ENCODE results near the gene GPR180.
A peak's percentile ranks its signal among the peaks of the same experiment; 100 is the strongest.

GPR180 gene

DNA sequence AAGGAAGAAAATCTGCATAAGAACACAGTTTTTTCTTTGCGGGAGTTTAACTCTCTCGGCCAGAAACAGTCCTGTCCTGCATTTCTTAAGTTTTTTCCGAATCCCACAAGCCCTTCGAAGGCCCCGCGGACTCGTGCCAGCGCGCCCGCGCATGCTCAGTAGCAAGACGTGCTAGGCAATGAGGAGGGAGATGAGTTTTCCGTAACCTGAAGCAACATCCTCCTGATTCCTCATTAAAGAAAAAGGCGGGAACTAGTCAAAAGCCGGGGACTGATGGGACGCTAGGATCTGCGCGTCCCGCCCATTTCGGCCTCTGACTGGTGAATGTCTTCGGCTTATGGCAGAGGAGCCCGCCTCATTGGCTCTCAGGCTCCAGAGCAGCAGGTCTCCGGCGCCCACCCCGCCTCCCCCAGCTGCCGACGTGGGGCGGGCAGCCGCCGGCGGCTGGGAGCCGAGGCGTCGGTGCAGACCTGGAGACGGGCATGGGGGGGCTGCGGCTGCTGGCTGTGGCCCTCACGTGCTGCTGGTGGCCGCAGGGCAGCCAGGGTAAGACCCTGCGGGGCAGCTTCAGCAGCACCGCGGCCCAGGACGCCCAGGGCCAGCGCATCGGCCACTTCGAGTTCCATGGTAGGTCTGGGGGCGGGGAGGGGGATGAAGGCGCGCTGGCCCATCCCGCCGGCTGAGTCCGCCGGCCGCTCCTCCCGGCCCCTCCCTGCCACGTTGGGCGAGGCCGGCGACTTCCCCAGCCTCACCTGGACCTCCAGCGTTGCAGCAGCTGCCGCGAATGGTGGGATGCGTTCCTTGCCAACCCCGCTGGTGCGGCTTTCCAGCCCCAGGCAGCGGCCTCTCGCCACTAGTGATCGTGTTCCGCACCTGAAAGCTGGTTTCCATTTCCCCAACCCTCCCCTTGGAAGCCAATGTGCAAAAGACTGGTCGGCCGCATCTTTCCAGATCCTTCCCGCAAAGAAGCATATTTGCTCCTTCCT, at the start of gene GPR180:
Gene GPR180 (plus strand): TSS at position 412 of the 986 bp plus-strand sequence. CDS start 71 bp downstream, at position 483.
- peak; percentile 86 for DNase-seq (ENCODE audit: low read depth)

DNA sequence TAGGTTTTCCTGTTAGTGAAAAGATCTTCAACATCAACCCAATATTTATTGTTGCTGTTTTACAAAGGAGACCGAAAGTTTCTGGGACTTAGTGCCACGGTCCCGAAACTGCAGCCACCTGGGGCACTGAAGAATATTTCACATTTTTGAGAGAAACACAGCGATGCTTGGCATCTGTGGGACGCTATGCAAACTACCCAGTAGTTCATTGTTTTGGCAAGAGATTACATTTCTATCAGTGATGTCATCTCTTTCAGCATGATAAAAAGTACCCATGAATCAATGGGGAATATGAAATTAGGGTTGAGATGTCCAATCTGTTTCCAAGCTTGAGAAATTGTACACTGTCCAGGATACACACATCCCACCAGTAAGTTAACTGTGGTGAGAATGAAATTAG, 49.6 kb upstream of the GPR180 start:
- DNase-seq (ENCODE audit: low read depth): no peak

DNA sequence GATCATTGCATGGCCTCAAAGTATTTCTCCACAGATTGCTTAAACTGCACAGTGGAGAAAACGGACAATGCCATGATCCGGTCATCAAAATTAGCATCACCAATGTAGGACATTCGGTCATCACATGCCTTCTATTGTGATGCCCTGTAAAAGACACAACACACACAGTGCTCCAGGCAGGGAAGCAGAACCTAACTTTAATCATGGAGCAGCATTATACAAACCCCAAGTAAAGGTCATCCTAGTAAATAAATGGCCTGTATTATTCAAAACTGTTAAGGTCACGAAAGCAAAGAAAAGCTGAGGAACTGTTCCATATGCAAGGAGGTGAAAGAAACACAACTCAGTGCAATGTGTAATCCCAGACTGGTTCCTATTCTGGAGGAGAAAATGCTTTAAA, 47.9 kb upstream of the GPR180 start:
- no peak for DNase-seq (ENCODE audit: low read depth)

DNA sequence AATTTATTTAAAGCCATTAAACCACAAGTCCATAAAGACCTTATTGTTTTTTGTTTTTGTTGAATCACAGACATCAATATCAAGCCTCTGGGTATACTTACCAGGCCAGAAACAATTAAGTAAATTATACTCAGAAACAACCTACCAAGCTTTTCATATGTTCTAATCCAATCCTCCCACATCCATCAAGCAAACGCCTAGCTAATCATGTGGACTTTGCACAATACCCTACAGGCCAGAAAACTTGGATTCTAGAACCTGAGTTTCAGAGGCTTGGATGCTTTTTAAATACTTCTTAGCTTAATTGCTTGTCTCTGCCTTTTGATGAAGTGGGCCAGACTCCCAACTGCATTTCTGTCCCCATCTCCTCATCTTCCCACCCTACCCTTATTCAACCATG, 45.6 kb upstream of the GPR180 start:
- no peak for DNase-seq (ENCODE audit: low read depth)

DNA sequence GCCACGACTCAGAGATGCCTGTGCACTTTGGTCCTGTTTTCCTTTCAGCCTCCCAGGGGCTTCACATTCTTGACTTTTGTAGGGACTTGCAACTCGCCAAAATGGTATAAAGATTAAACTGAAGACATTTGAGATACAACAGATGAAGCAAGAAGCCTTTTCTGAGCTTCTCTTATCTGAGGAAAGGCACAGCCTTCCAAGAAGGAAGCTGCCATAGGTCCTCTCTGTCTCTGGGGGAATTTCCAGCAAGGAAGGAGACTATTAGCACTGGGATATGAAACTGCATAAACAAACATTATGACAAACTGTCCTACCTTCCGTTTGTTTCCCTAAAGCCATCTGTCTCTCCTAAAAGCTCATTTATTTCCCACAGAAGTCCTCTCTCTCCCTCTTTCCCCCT, 45.0 kb upstream of the GPR180 start:
- no peak for DNase-seq (ENCODE audit: low read depth)

DNA sequence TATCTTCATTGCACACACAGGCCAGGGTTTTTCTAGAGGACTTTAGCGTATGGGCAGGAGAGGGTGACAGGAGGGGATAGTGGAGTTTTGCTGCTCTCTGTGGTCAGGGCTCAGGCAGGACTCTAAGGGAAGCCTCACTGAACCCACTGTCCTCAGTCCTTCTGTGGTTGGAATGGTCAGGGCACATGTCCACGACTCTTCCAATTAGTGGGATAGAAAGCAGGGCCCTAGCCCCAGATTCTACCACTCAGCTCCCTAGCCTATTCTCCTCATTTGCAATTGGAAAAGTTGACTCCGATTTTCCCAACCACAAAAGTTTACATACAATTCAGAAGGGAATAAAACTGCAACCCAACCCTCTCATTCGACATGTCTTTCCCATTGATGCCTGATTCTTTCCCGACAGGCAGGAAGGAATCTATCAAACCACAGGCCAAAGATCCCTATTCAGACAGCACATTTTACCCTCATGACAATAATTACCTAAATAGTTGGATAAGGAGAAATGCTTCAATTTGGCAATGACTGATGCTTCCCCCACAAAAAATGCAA, 43.9 kb upstream of the GPR180 start:
- DNase-seq (ENCODE audit: low read depth): no peak

DNA sequence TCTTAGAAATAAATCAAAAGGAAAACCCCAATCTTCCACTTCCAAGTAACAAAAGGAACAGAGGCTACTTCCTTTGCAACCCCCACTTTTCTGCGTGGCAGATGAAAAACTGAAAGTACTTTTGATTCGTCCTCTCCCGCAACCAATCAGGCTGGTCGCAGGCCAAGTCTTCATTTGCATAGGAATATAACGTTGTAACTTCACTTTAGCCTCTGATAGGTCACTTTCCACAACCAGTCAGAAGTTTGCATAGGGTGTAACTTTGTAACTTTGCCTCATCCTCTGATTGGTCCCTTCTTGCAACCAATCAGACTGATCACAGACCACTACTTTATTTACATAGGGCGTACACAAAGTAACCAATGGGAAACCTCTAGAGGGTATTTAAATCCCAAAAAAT, 42.9 kb upstream of the GPR180 start:
- no peak for DNase-seq (ENCODE audit: low read depth)

DNA sequence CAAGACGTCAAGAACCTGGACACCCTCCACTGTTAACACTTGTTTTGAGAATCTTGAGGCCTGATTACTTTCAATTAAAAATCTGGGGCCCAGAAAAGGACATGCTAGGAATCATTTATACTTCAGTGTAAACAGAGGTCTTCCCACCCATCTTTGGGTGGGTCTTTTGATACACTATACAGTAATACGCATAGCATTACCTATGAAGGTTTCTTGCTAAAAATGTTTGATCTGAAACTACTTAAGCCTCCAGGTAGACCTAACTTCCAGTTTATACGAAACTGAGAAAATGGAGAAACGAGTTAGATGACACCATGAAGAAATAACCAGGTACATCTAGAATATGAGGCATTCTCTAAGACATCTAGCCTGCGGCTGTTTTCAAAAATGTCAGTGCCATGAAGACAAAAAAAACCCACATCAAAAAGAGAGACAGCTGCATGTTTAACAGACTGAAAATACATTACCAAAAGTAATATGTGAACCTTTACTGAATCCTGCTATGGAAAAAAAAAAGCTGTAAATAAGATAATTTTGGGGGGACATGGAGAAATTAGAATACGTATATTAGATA, 42.3 kb upstream of the GPR180 start:
- DNase-seq (ENCODE audit: low read depth): no peak

DNA sequence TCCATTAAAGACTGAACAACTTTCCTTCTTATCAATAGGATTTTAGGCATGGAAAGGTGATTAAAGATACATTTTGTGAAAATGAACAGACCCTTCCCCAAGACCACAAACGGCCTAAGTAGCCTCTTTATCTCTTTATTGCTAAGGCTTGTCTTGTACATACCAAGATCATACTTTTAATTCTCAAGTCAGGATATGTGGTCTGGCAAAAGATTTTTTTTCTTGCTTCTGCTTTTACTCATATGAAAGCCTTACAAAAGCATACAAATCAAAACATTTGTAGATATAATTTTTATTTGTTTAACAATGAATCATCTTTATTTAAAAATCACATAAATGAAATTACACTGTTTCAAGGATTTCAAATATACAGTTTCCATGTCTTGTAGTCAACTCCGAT, 41.5 kb upstream of the GPR180 start:
- no peak for DNase-seq (ENCODE audit: low read depth)

DNA sequence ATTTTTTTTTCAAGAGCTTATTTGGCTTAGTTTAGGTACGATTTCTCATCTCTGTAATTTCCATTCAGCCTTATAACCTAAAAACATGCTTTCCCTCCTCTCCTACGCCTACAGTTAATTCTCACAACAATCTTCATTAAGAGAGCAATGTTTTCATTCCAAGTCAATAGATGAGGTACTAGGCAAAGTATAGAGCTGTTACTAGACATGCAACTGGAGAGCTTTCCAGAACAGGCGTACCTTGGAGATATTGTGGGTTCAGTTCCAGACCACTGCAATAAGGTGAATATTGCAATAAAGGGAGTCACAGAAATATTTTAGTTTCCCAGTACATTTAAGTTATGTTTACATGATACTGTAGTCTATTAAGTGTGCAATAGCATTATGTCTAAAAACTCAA, 40.5 kb upstream of the GPR180 start:
- no peak for DNase-seq (ENCODE audit: low read depth)

DNA sequence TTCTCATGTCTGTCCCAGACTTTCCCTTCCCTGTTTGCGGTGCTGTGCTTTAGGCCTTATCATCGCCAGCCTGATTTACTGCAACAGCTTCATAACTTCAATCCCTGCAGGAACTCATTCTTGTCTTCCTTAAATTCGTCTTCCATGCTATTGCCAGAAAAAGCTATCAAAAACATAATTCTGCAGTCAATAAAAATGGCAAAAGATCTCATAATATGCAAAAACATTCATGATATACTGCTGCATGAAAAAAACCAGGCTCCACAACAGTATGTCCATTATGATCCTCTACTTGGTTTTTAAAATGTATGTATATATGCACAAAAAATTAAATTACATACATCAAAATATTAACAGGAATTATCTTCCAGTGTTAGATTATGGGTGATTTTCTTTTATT, 34.1 kb upstream of the GPR180 start:
- DNase-seq (ENCODE audit: low read depth): no peak

DNA sequence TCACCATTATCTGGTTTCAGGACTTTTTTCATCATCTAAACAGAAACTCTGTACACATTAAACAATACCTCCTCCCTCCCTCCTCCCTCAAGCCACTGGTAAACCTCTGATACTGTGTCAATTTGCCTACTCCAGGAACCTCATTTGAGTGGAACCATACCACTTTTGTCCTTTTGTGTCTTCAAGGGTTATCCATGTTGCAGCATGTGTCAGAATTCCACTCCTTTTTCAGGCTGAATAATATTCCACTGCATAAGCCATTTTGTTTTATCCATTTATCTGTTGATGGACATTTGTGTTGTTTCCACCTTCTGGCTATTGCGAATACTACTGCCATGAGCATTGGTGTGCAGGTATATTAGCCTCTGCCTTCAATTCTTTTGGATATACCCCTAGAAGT, 33.2 kb upstream of the GPR180 start:
- DNase-seq (ENCODE audit: low read depth): no peak

DNA sequence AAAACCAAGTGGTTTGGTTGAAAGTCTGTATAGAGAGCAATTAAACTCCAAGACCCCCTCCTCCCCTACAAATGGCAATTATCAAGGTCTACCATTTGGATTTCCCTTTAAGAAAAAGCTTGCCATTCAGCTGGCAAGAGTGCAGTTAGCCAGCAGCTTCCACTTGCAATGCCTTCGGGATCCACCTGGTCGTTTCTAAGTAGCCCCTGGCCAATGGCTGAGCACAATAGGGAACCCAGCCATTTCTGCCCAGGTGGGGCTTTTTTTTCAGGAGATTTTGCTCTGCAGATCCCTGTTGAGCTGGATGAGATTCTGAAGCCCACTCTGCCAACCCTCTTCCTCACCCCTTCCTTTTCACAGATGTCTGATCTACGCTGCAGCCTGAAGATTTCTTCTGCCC, 32.0 kb upstream of the GPR180 start:
- DNase-seq (ENCODE audit: low read depth): no peak

DNA sequence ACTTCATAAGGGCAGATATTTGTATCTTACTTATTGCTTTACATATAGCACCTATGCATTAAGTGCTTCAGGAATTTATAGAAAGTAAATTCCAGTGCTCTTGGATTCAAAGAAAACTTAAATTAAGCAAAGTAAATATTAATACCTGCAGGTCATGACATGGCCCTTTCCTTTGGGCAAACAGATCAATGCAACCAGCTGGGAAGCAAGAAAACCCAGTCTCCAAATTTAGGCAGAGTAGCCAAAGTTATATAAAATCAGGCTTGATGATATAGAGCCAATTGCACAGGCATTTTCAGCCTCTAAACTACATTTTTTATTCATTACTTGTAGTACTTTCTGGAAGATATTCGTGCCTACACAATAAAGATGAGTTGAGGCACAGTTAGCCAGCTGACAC, 22.6 kb upstream of the GPR180 start:
- no peak for DNase-seq (ENCODE audit: low read depth)

DNA sequence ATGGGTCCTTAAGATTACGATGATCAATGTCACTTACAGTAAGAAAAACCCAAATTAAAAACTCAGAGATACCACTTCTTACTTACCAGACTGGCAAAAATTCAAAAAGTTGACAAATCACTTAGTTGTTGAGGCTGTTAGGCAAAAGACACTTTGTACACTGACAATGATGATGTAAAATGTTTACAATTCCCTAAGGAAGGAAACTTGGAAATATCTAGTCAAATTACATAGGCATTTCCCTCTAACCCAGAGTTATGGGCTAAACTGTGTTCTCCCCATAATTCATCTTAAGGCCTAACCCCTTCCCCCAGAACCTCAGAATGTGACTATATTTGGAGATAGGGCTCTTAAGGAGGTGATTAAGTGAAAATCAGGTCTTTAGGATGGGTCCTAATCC, 17.7 kb upstream of the GPR180 start:
- no peak for DNase-seq (ENCODE audit: low read depth)

DNA sequence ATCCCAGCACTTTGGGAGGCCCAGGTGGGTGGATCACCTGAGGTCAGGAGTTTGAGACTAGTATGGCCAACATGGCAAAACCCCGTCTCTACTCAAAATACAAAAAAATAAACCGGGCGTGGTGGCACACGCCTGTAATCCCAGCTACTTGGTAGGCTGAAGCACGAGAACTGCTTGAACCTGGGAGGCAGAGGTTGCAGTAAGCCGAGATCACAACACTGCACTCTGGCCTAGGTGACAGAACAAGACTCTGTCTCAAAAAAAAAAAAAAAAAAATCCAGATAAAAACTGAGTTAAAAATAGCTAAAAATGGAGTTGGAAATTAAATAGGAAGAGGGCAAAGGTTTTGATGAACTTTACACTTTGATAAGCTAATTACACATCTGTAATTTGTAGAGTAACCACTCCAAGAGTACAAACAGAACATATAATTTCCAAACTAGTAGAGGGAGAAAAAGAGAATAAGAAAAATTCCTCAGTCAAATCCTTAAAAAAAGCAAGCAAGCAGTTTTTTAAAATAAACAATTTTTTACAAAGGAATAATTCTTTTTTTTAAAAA, 16.0 kb upstream of the GPR180 start:
- no peak for DNase-seq (ENCODE audit: low read depth)

DNA sequence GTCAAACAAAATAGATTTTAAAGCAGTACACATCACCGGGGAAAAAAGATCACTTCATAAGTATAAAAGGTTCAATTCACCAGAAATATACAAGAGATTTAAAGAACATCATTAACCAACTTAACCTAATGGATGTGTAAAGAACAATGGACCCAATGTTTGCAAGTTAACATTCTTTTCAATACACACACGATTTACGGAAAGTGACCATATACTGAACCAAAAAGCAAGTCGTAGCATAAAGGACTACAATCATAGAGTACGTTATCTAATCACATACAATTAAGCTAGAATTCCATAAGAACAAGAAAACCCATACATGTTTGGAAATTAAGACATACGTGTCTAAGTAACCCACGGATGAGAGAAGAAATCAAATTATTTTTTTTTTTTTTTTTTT, 15.3 kb upstream of the GPR180 start:
- no peak for DNase-seq (ENCODE audit: low read depth)

DNA sequence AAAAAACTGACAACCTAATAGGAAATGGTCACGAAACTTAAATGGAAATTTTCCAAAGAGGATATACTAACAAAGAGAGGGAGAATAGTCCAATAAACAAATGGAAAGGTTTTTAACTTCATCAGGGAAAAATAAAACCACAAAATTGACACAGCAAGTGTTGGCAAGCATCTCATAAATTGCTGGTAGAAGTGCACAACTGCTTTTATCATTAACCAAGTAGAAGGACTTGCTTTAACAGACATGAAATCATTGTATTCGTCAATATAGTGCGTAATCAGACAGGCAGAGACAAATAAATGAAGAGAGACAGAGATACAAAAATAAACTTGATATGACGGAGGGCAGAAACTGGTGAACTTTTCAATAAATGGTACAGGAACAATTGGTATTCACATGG, 13.1 kb upstream of the GPR180 start:
- DNase-seq (ENCODE audit: low read depth): no peak

DNA sequence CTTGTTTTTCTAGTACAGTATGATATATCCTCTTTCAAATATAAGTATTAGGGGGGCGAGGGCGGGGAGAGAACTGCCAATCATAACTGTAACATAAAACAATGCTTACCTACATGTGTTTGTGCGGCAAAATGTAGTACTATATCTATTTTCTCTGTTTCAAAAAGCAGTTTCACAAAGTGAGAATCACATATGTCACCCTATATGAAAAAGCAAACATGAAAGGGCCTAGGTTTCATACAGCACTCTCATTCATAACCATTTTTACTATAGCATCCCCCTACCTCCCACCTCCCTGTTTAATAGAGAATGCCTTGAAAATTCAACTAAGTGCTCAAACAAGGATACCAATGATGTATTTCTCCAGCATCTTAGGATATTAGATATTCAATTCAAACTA, 10.9 kb upstream of the GPR180 start:
- DNase-seq (ENCODE audit: low read depth): no peak

DNA sequence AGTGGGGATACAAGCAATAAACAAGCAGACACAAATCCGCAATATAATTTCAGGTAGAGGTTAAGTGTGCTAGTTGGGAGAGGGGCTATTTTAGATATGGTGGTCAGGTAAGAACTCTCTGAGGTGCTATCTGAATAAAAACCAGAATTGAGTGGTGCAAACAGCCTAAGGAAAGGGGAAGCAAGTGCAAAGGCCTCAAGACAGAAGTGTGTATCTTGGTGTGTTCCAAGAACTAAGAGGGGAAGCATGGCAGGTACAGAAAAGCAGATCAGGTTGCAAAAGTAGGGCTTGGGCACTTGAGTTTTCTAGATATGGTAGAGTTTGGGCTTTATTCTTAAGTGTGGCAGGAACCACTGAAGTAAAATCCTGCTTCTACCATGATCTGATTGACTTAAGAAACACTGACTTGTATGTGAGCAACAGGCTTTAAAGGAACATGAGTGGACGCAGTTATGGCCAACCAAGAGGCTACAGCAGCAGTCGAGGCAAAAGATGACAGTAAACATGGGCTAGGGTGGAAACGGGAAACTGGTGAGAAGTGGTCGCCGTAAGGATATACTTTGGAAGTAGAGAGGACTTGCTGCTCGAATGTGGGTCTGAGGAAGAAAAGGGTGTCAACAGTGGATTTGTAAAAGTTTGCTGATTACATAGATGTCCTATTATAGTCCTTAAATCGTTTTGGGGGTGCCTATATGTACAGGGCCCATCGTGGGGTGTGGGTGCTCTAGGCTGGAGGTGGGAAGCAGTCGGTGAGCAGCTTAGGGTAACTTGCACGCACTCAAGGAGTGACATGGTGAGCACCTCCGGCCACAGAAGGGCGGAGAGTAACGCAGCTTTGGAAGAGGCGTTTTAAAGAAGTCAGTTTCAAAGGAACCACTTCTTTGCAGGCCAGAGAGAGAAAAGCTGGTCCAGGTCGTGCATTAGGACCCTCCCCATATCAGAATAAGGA, 6.4 kb upstream of the GPR180 start:
- no peak for DNase-seq (ENCODE audit: low read depth)

DNA sequence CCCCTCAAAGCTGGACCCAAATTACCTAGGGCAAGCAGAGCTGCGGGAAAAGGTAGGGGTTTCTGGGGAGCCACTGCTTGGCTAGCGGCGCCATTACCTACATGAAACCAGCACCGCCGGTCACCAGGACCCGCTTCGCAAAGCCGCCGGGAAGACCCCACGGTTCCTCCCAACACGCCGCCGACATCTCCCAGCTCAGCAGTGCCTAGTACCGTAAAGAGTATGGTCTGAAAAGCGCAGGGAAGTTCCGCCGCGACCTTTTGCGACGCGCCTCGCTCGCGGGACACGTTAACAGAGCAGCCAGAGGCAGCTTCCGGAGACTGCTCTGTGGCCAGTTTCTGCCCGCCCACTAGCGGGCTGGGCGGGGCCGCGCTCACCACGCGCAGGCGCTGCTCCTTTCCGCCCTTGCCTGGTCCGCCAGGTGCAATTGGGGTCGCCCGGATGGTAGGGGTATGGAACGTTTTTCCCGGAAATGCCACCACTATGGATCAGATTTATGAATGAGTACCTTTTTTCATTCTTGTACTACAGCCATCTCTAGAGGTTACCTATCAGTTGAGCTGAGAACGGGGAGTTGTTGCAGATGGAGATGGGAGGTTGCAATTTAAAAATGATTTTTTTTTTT, 5.6 kb upstream of the GPR180 start, which contains the start of gene TGDS:
Gene TGDS (minus strand): TSS at position 203 of the 625 bp plus-strand sequence. CDS start 16 bp downstream, at position 187.
- peak; percentile 79 for DNase-seq (ENCODE audit: low read depth)

Data from T-helper 22 cell (primary cell).